ENCODE data around the gene MTAP.

The MTAP gene

GRCh38 chr9:21969011-21969940, 166.8 kb downstream of the MTAP start:
- peak; percentile 33 for DNase-seq (ENCODE audit: low read depth, low spot score)

- peak; percentile 12 for DNase-seq (ENCODE audit: low read depth, low spot score)
Observed at GRCh38 chr9:21969951-21970799, 167.7 kb downstream of the MTAP start.

GRCh38 chr9:21970800-21971640, 168.6 kb downstream of the MTAP start:
- DNase-seq (ENCODE audit: low read depth, low spot score) = peak; percentile 55

GRCh38 chr9:21972361-21972760, 169.9 kb downstream of the MTAP start:
- peak; percentile 20 for DNase-seq (ENCODE audit: low read depth, low spot score)

GRCh38 chr9:21974343-21974721, 171.9 kb downstream of the MTAP start:
- DNase-seq (ENCODE audit: low read depth, low spot score) = no peak

GRCh38 chr9:21974722-21975409, 172.4 kb downstream of the MTAP start:
- DNase-seq (ENCODE audit: low read depth, low spot score) = peak; percentile 90

- DNase-seq (ENCODE audit: low read depth, low spot score) = no peak
Observed at GRCh38 chr9:21976334-21976875, 174.0 kb downstream of the MTAP start.

- DNase-seq (ENCODE audit: low read depth, low spot score) = no peak
Observed at GRCh38 chr9:21982391-21982790, 180.0 kb downstream of the MTAP start.

- no peak for DNase-seq (ENCODE audit: low read depth, low spot score)
Observed at GRCh38 chr9:21982861-21983560, 180.6 kb downstream of the MTAP start.

GRCh38 chr9:21983561-21983935, 181.1 kb downstream of the MTAP start:
- DNase-seq (ENCODE audit: low read depth, low spot score) = no peak

GRCh38 chr9:21984101-21984500, 181.7 kb downstream of the MTAP start:
- no peak for DNase-seq (ENCODE audit: low read depth, low spot score)

GRCh38 chr9:21985964-21986667, 183.7 kb downstream of the MTAP start:
- no peak for DNase-seq (ENCODE audit: low read depth, low spot score)
